GM12878 (cell line): Measurements from ENCODE around the gene CRB2. TPM values are rescaled to one million over a fixed set of nuclear protein-coding genes. Genes with fewer than 3 reads are reported as not detected.

Experiments
- ATAC-seq: fragments of 200-7000 bp; cut with Tn5 transposase; 3 replicates; pipeline ENCODE4 v1.9.1; 2020; ENCODE audit warnings: mild to moderate bottlenecking, moderate library complexity
- BruUV-seq: library from RNA; stranded (reverse); fragments of 400-500 nt; replicated peaks from 2 replicates; lab custom pipeline; 2021; lab: Mats Ljungman, UMichigan
- CTCF ChIA-PET: fragments of 300-600 bp; sonication (Branson Sonifier 250); formaldehyde crosslinking; extraction: SDS; loops from one replicate; lab custom pipeline; 2021; ENCODE audit warnings: inconsistent platforms; lab: Yijun Ruan, JAX
- POLR2A ChIA-PET: fragments of 350-600 bp; formaldehyde crosslinking; extraction: SDS; loops from one replicate; lab custom pipeline; 2021; ENCODE audit warnings: inconsistent platforms; lab: Charles Lee
- RAD21 ChIA-PET: fragments of 300-600 bp; sonication (Branson Sonifier 250); formaldehyde crosslinking; loops from one replicate; lab custom pipeline; 2023; ENCODE audit warnings: antibody characterized with exemption; ENCODE audit not compliant: unreplicated experiment; lab: Charles Lee
- SMC1A ChIA-PET: fragments of 300-600 bp; sonication (Branson Sonifier 250); formaldehyde crosslinking; loops from one replicate; lab custom pipeline; 2023; ENCODE audit not compliant: unreplicated experiment, uncharacterized antibody; lab: Charles Lee
- DNase-seq: peaks from one replicate; pipeline ENCODE4 v3.0.0-alpha.2; 2011; ENCODE audit warnings: low read depth, low spot score
- FAIRE-seq: peaks from 3 replicates; lab custom pipeline; 2011; peaks lifted over from hg19 to GRCh38; lab: Jason Lieb, UNC
- H2AFZ ChIP-seq: 2 replicates; pipeline ENCODE4 v1.6.0; 2011; ENCODE audit warnings: low read depth, low read length, control low read depth; ENCODE audit not compliant: control insufficient read depth
- H3K27ac ChIP-seq: 2 replicates; pipeline ENCODE4 v1.5.1; 2011; ENCODE audit warnings: control low read depth; ENCODE audit not compliant: control insufficient read depth, insufficient read depth
- H3K27me3 ChIP-seq, 2 experiments: replicated peaks in 1 of 2; 2 replicates each; pipeline versions ENCODE4 v1.6.0 to v1.6.1; 2011; ENCODE audit warnings: low read length in 1 of 2; ENCODE audit not compliant: control insufficient read depth in 2 of 2, insufficient read depth in 2 of 2
- H3K36me3 ChIP-seq, 2 experiments: 2 replicates each; pipeline ENCODE4 v1.5.1; 2011; ENCODE audit warnings: low read length in 1 of 2; ENCODE audit not compliant: control insufficient read depth in 2 of 2, insufficient read depth in 2 of 2
- H3K4me1 ChIP-seq: 2 replicates; pipeline ENCODE4 v1.6.1; 2011; ENCODE audit warnings: mild to moderate bottlenecking, low read length, moderate library complexity, mixed read lengths; ENCODE audit not compliant: control insufficient read depth, insufficient read depth
- H3K4me2 ChIP-seq: 2 replicates; pipeline ENCODE4 v1.6.0; 2011; ENCODE audit warnings: control low read depth; ENCODE audit not compliant: control insufficient read depth, insufficient read depth
- H3K4me3 ChIP-seq: fragments of 200-600 bp; sonication (generic); 2 replicates; pipeline ENCODE4 v1.5.1; 2016
- H3K79me2 ChIP-seq: 2 replicates; pipeline ENCODE4 v1.6.0; 2011; ENCODE audit warnings: low read length; ENCODE audit not compliant: control insufficient read depth, insufficient read depth
- H3K9ac ChIP-seq: 2 replicates; pipeline ENCODE4 v1.8.0; 2011; ENCODE audit warnings: low read length, control low read depth, mixed read lengths; ENCODE audit not compliant: control insufficient read depth, insufficient read depth
- H3K9me3 ChIP-seq: replicated peaks from 3 replicates; pipeline ENCODE4 v1.5.1; 2011; ENCODE audit warnings: mild to moderate bottlenecking, low read length; ENCODE audit not compliant: control insufficient read depth, insufficient read depth
- H4K20me1 ChIP-seq: 2 replicates; pipeline ENCODE4 v1.6.0; 2011; ENCODE audit not compliant: control insufficient read depth, insufficient read depth
- ATF7 ChIP-seq: fragments of 450-650 bp; IDR thresholded peaks from 2 replicates; pipeline ENCODE4 v1.6.1; 2016; ENCODE audit warnings: low read depth, mild to moderate bottlenecking
- CBFB ChIP-seq: IDR thresholded peaks from 2 replicates; pipeline ENCODE4 v1.6.1; 2016; ENCODE audit warnings: antibody characterized with exemption, low read depth
- CREM ChIP-seq: IDR thresholded peaks from 2 replicates; pipeline ENCODE4 v1.6.1; 2014; ENCODE audit warnings: antibody characterized with exemption, low read depth
- FOS ChIP-seq: IDR thresholded peaks from 3 replicates; pipeline ENCODE4 v1.6.1; 2011; ENCODE audit warnings: borderline replicate concordance; ENCODE audit not compliant: insufficient read length; ENCODE audit errors: extremely low read depth
- HDAC2 ChIP-seq: fragments of 200-600 bp; sonication (generic); IDR thresholded peaks from 2 replicates; pipeline ENCODE4 v1.6.1; 2017
- IKZF2 ChIP-seq, 2 experiments: fragments of 450-650 bp; IDR thresholded peaks; 2 replicates each; pipeline ENCODE4 v1.6.1; 2017; ENCODE audit warnings: mild to moderate bottlenecking in 2 of 2, moderate library complexity in 2 of 2
- JUND ChIP-seq: IDR thresholded peaks from 2 replicates; pipeline ENCODE4 v1.6.1; 2012; ENCODE audit warnings: low read depth, mild to moderate bottlenecking, low read length, improper control_type of control experiment, moderate library complexity
- KLF5 ChIP-seq: fragments of 450-650 bp; IDR thresholded peaks from 2 replicates; pipeline ENCODE4 v1.6.1; 2014; ENCODE audit warnings: mild to moderate bottlenecking; ENCODE audit not compliant: partially characterized antibody
- MEF2A ChIP-seq: IDR thresholded peaks from 2 replicates; pipeline ENCODE4 v1.6.1; 2011; ENCODE audit warnings: low read depth, mild to moderate bottlenecking, low read length, moderate library complexity; ENCODE audit not compliant: insufficient read depth
- PAX5 ChIP-seq: IDR thresholded peaks from 2 replicates; pipeline ENCODE4 v1.6.1; 2011; ENCODE audit warnings: low read depth, low read length, borderline replicate concordance
- POLR2AphosphoS2 ChIP-seq: IDR thresholded peaks from 2 replicates; pipeline ENCODE4 v1.6.1; 2011; ENCODE audit warnings: low read depth, mild to moderate bottlenecking, low read length, improper control_type of control experiment, moderate library complexity
- RCOR1 ChIP-seq: conservative IDR thresholded peaks from 2 replicates; pipeline ENCODE4 v1.6.1; 2012; ENCODE audit warnings: low read depth, low read length, improper control_type of control experiment
- SMAD1 ChIP-seq: fragments of 450-650 bp; IDR thresholded peaks from 2 replicates; pipeline ENCODE4 v1.6.1; 2018; ENCODE audit warnings: mild to moderate bottlenecking, low read depth; ENCODE audit not compliant: partially characterized antibody
- SP1 ChIP-seq: IDR thresholded peaks from one replicate; pipeline ENCODE4 v1.6.1; 2011; ENCODE audit warnings: low read depth, low read length
- STAT1 ChIP-seq: fragments of 450-650 bp; conservative IDR thresholded peaks from 2 replicates; pipeline ENCODE4 v1.6.1; 2014; ENCODE audit warnings: antibody characterized with exemption, mild to moderate bottlenecking
- YY1 ChIP-seq: IDR thresholded peaks from 2 replicates; pipeline ENCODE4 v1.6.1; 2011; ENCODE audit warnings: low read depth, mild to moderate bottlenecking, low read length
- ZNF24 ChIP-seq: fragments of 450-650 bp; IDR thresholded peaks from 2 replicates; pipeline ENCODE4 v1.6.1; 2017; ENCODE audit warnings: antibody characterized with exemption, mild to moderate bottlenecking
- ZNF384 ChIP-seq: IDR thresholded peaks from 2 replicates; pipeline ENCODE4 v1.6.1; 2012; ENCODE audit warnings: low read depth, mild to moderate bottlenecking, low read length, improper control_type of control experiment, borderline replicate concordance
- ZNF622 ChIP-seq: fragments of 450-650 bp; IDR thresholded peaks from 2 replicates; pipeline ENCODE4 v1.6.1; 2017; ENCODE audit warnings: mild to moderate bottlenecking, inconsistent platforms
- WGBS: methylation state at CpG from one replicate; pipeline ENCODE4 v1.1.6; 2016; ENCODE audit warnings: low lambda C conversion rate; ENCODE audit not compliant: insufficient replicate concordance, insufficient coverage; ENCODE audit errors: missing lambda C conversion rate; 5-methylcytosine and 5-hydroxymethylcytosine counted together
- in situ Hi-C: fragments of 300-500 bp; cut with MboI; formaldehyde crosslinking; loops from 9 replicates; pipeline ENCODE4 v1.14.3; 2018; ENCODE audit warnings: mixed read lengths
- intact Hi-C: fragments of 100-400 bp; cut with micrococcal nuclease; formaldehyde crosslinking; loops from one replicate; pipeline ENCODE4 v1.14.2; 2022; ENCODE audit not compliant: unreplicated experiment
- polyA plus RNA-seq, 11 experiments: library from polyadenylated mRNA; depleted of rRNA in 4 of 11; unstranded in 6 of 11; stranded (reverse) in 5 of 11; fragments of >200 nt; fragmentation: Nextera tagmentation in 4 of 11; fragmentation: Illumina TruSeq in 1 of 11; extraction: Ambion mirVana in 4 of 11; extraction: Trizol in 1 of 11; gene quantifications; 1 replicate in 1 of 11; 2 replicates in 10 of 11; pipeline versions ENCODE4 v1.2.1 to v1.2.3, GENCODE V29; 2011 to 2016; ENCODE audit warnings: inconsistent platforms in 2 of 11, missing spikeins in 2 of 11, low read depth in 1 of 11
- total RNA-seq, 4 experiments: library from RNA; depleted of rRNA in 3 of 4; stranded (reverse); fragments of >200 nt in 3 of 4; fragmentation: Illumina TruSeq in 1 of 4; extraction: Trizol in 1 of 4; gene quantifications; 2 replicates each; pipeline versions ENCODE4 v1.2.1 to v1.2.3, GENCODE V29; 2013 to 2021
- TF ChIP-seq, protein P1 (sequence below): IDR thresholded peaks from 2 replicates; pipeline ENCODE4 v1.6.1; 2011; ENCODE audit warnings: mild to moderate bottlenecking, low read depth, low read length, moderate library complexity; ENCODE audit not compliant: insufficient replicate concordance
- TF ChIP-seq, protein P2 (sequence below): fragments of 150-350 bp; IDR thresholded peaks from 2 replicates; pipeline ENCODE4 v1.6.1; 2014; ENCODE audit warnings: mild to moderate bottlenecking, low read depth, low read length

CRB2 gene
- total and polyA plus RNA-seq, 10 of the 15 experiments (the other 5 are each of a cell fraction or from before 2014, with no cell fraction given): 0.01 to 0.80 (median 0.23) TPM; not detected in 3

DNA sequence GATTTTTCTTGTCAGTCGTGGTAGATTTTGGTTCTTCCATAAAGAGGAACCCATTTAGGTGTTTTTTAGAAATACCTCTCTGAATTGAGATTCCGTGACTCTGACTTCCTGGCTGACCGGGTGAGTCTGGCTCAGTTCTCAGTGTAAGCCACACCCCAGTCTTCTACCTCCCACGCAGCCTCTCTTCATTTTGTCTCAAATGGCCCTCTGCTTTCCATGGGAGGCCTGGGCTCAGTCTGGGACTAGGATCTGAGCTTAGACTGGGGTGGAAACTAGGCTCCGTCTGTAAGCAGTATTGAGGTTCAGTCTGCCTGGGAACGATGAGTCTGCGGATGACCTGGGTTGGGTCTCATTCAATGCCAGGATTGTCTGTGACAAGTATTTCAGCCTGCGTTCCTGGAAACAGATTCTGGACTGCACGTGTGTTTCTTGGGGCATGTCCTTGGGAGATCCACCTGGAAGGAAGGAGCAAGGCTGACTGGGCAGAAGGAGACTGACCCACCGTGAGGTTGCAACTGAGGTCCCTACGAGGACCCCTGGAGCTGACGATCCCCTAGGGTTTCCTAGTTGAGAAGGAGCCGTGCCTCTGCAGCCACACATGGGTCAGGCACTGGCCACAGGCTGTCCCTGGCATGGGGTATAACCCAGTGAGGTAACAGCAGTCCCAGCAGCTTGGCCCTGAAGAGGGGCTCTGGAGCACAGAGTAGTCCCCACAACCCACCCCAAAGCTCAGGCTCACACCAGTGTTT, 12.4 kb upstream of the CRB2 start:
- no peaks in the 10 kb centered on the region for H4K20me1 ChIP-seq
- ChIA-PET SMC1A (interaction anchor here (0.5 to 12.9 kb wide), 21 partner anchors 11 to 440 kb away, joined by 3 to 268 read pairs (median 4); no protein-coding TSS in a partner anchor), CTCF (interaction anchor here (0.9 to 3.9 kb wide), 8 partner anchors 10 to 430 kb away, joined by 3 to 23 read pairs (median 6); partner anchors contain the start of gene ZBTB6), RAD21 (interaction anchor here (0.7 to 2.5 kb wide), 16 partner anchors 10 to 270 kb away, joined by 3 to 12 read pairs (median 3); no protein-coding TSS in a partner anchor), POLR2A (interaction anchor here (0.5 to 2.5 kb wide), 7 partner anchors 15 to 1782 kb away, joined by 3 to 8 read pairs (median 4); no protein-coding TSS in a partner anchor)
- H3K4me3 ChIP-seq: peak overlapping the region; percentile 46
- H2AFZ ChIP-seq: peak overlapping the region; percentile 63
- H3K9me3 ChIP-seq: no peaks in the 10 kb centered on the region
- BruUV-seq: TSS peak; percentile 70
- H3K27me3 ChIP-seq: no peaks in the 10 kb centered on the region
- peak; percentile 86 for FAIRE-seq
- H3K27ac ChIP-seq: peak overlapping the region; percentile 97
- in situ Hi-C loops: loop anchor here (5.0 kb wide), 1 partner anchor 111 kb away; no protein-coding TSS in a partner anchor
- peak; percentile 53 for ATAC-seq
- H3K4me1 ChIP-seq: peaks cover 74% of the 10 kb centered on the region
- peak overlapping the region; percentile 74 for H3K9ac ChIP-seq
- 30% methylated on average over 13 of the region's 13 CpGs for WGBS
- peak overlapping the region; percentile 93 for H3K4me2 ChIP-seq
- intact Hi-C loops: loop anchor here (10.0 kb wide), 2 partner anchors 439 to 509 kb away; partner anchors contain the start of gene RC3H2
- no peak for DNase-seq
- no peaks in the 10 kb centered on the region for H3K36me3 ChIP-seq
- H3K79me2 ChIP-seq: no peaks in the 10 kb centered on the region
- TF ChIP-seq ZNF24 (no peak), KLF5 (peak; percentile 41), IKZF2 (IDR thresholded peaks at IDR 0.05) (peak in 1 of 2 experiments; percentile 58; a peak in 1 of 4 replicates), RCOR1 (no peak), STAT1 (0 out of 2 replicates have a peak, but pooled peaks have one; percentile 43), PAX5 (no peak), SP1 (peak; percentile 55), ZNF622 (no peak), FOS (no peak), POLR2AphosphoS2 (no peak), MEF2A (peak; percentile 39; the same call in 1 of the 2 replicates), ZNF384 (no peak), CBFB (peak; percentile 26; the same call in 1 of the 2 replicates), JUND (no peak), ATF7 (0 out of 2 replicates have a peak, but pooled peaks have one; percentile 16), SMAD1 (no peak), YY1 (peak; percentile 74; the same call in 1 of the 2 replicates), CREM (peak; percentile 44; the same call in 1 of the 2 replicates), HDAC2 (no peak)
- TF ChIP-seq, protein P1, sequence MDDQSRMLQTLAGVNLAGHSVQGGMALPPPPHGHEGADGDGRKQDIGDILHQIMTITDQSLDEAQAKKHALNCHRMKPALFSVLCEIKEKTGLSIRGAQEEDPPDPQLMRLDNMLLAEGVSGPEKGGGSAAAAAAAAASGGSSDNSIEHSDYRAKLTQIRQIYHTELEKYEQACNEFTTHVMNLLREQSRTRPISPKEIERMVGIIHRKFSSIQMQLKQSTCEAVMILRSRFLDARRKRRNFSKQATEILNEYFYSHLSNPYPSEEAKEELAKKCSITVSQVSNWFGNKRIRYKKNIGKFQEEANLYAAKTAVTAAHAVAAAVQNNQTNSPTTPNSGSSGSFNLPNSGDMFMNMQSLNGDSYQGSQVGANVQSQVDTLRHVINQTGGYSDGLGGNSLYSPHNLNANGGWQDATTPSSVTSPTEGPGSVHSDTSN: no peak
- TF ChIP-seq, protein P2, sequence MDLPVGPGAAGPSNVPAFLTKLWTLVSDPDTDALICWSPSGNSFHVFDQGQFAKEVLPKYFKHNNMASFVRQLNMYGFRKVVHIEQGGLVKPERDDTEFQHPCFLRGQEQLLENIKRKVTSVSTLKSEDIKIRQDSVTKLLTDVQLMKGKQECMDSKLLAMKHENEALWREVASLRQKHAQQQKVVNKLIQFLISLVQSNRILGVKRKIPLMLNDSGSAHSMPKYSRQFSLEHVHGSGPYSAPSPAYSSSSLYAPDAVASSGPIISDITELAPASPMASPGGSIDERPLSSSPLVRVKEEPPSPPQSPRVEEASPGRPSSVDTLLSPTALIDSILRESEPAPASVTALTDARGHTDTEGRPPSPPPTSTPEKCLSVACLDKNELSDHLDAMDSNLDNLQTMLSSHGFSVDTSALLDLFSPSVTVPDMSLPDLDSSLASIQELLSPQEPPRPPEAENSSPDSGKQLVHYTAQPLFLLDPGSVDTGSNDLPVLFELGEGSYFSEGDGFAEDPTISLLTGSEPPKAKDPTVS: no peak
